AG04450 (cell line): ENCODE data around the gene PIP5K1C. TPM values are rescaled to one million over a fixed set of nuclear protein-coding genes. Genes with fewer than 3 reads are reported as not detected.

Experiments
- CTCF ChIA-PET: fragments of 300-600, 350-600 bp; formaldehyde crosslinking; extraction: SDS; loops from one replicate; lab custom pipeline; 2022; ENCODE audit warnings: antibody characterized with exemption, inconsistent platforms; lab: Charles Lee
- POLR2A ChIA-PET: fragments of 350-600 bp; formaldehyde crosslinking; extraction: SDS; loops from one replicate; lab custom pipeline; 2021; ENCODE audit warnings: antibody characterized with exemption, inconsistent platforms; lab: Yijun Ruan, JAX
- DNase-seq: peaks from one replicate; pipeline ENCODE4 v3.0.0-alpha.2; 2011; ENCODE audit warnings: low read depth, low spot score
- H3K27ac ChIP-seq: one replicate; pipeline ENCODE4 v1.5.1; 2012; ENCODE audit warnings: low read depth, low read length, control low read depth
- H3K27me3 ChIP-seq: one replicate; pipeline ENCODE4 v1.6.0; 2012; ENCODE audit warnings: low read length; ENCODE audit not compliant: control insufficient read depth, insufficient read depth
- H3K4me3 ChIP-seq: 2 replicates; pipeline ENCODE4 v1.5.1; 2011; ENCODE audit warnings: mild to moderate bottlenecking, low read depth, low read length, control low read depth
- H3K9me3 ChIP-seq: 2 replicates; pipeline ENCODE4 v1.5.1; 2012; ENCODE audit warnings: low read length; ENCODE audit not compliant: control insufficient read depth, insufficient read depth
- polyA plus RNA-seq: library from polyadenylated mRNA; depleted of rRNA; stranded (reverse); fragments of >200 nt; gene quantifications from 2 replicates; pipeline ENCODE4 v1.2.3, GENCODE V29; 2011
- TF ChIP-seq, protein P1 (sequence below): IDR thresholded peaks from 2 replicates; pipeline ENCODE4 v1.5.1; 2011; ENCODE audit warnings: low read depth, low read length, control low read depth, inconsistent platforms

The PIP5K1C gene
- polyA plus RNA-seq, 1 experiment = 10.3 TPM

DNA sequence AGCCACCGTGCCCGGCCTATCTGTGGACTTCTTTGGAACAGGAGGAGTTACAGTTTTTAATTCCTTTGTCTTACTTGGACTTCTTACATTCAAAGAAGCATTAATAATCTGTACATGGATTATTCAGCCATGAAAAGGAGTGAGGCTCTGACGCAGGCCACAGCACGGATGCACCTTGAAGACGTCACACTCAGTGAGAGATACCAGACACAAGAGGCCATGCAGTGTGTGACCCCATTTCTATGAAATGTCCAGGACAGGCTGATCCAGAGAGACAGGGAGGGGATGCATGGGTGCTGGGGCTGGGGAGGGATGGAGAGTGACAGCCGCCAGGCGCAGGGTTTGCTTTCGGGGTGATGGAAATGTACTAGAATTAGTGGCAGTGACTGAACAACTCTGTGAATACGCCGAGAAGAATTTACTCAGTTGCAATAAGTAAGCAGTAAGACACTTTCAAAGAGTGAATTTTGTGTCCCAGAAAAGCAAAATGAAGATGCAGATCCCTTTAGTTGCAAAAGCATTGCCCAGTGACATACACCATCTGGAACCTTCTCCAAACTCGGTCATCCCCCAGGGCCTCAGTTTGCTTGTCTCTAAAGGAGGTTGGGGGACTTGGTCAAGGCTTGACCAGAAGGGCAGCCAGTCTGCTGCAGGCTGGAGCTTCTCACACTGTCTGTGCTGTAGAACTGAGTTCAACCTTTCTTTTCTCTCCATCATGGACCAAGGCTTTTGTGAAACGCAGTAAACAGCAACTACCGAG is 25.3 kb downstream of the PIP5K1C start:
- ChIA-PET CTCF (no interaction called here), POLR2A (no interaction called here)
- DNase-seq = no peak
- no peak overlapping the region for H3K4me3 ChIP-seq
- no peaks in the 10 kb centered on the region for H3K27me3 ChIP-seq
- H3K9me3 ChIP-seq = peaks cover 13% of the 10 kb centered on the region; the same call in 1 of the 2 replicates
- H3K27ac ChIP-seq = no peak overlapping the region
- TF ChIP-seq, protein P1, sequence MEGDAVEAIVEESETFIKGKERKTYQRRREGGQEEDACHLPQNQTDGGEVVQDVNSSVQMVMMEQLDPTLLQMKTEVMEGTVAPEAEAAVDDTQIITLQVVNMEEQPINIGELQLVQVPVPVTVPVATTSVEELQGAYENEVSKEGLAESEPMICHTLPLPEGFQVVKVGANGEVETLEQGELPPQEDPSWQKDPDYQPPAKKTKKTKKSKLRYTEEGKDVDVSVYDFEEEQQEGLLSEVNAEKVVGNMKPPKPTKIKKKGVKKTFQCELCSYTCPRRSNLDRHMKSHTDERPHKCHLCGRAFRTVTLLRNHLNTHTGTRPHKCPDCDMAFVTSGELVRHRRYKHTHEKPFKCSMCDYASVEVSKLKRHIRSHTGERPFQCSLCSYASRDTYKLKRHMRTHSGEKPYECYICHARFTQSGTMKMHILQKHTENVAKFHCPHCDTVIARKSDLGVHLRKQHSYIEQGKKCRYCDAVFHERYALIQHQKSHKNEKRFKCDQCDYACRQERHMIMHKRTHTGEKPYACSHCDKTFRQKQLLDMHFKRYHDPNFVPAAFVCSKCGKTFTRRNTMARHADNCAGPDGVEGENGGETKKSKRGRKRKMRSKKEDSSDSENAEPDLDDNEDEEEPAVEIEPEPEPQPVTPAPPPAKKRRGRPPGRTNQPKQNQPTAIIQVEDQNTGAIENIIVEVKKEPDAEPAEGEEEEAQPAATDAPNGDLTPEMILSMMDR = no peak

DNA sequence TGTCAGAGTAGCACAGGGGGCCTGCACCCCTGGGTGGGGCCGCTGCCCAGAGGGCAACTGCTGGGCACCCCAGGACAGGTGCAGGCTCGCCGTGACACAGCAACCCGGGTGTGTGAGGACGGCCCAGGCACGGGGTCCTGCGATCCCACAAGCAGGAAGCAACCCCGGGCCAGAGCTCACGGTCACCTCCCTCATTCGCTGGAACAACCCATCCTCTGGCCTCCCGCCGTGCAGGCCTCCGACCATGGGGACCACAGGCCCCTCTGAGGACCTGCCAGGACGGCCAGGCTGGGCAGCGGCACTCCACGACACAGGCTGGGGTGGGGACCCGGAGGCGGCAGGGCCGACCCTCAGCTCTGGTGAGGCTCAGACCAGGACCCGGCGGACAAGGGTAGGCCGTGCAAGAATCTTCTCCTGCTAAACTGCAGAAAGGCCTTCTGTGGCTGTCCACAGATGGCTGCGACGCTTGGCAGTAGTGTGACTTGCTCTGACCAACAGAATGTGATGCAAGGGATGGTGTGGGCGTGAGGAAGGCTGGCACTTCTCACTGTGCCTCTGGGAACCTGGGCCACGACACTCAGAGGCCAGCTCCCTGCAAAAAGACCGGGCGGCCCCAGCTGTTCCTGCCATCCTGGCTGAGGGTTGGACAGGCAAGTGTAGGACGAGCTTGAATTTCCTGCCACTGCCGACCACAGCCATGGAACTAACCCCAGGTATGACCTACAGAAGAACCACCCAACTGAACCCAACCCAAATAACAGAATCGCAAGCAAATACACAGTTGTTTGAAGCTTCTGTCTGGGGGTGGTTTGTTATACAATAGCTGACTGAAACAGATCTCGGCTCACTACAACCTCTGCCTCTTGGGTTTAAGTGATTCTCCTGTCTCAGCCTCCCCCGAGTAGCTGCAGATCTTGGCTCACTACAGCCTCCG is 26.5 kb downstream of the PIP5K1C start:
- H3K9me3 ChIP-seq = peaks cover 13% of the 10 kb centered on the region; the same call in 1 of the 2 replicates
- TF ChIP-seq, protein P1 = no peak
- POLR2A ChIA-PET = no interaction called here
- CTCF ChIA-PET = no interaction called here
- DNase-seq = no peak
- H3K27ac ChIP-seq = no peak overlapping the region
- no peaks in the 10 kb centered on the region for H3K27me3 ChIP-seq
- H3K4me3 ChIP-seq = no peak overlapping the region

DNA sequence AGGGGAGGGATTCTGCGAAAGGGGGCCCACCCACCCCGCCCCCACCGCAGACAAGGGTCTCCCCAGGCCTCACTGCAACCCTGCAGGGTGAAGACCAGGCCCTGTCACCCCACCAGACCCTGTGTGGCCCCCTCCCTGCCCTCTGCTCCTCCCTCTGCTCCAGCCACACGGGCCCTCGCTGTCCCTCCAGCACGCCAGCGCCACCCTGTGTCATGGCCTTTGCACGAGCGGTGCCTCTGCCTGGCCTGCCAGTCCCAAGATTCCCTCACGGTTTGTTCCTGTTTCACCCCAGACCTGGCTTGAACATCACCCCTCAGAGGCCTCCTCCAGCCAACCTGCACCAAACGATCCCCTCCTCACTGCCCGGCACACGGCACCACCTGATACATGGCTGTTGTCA is 27.3 kb downstream of the PIP5K1C start:
- H3K9me3 ChIP-seq = peaks cover 13% of the 10 kb centered on the region; the same call in 1 of the 2 replicates
- DNase-seq = no peak
- ChIA-PET POLR2A (no interaction called here), CTCF (no interaction called here)
- no peak overlapping the region for H3K4me3 ChIP-seq
- TF ChIP-seq, protein P1 = no peak
- no peaks in the 10 kb centered on the region for H3K27me3 ChIP-seq
- no peak overlapping the region for H3K27ac ChIP-seq

DNA sequence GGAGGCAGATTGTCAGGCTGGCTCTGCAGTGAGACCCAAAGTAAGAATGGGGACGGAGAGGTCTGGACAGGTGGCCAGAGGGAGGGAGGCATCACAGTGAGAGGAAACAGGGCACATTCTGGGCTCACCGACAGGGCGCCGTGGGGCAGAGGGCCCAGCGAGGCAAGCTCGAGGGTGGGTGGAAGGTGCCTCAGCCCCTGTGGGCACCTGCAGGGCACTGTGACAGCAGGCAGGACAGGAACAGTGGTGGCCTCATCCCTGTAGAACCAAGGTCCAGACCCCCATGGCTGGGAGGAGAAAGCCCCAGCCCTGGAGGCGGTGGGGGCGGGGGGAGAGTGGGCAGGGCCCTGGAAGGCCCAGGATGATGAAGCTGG is 27.7 kb downstream of the PIP5K1C start:
- Histone ChIP-seq H3K4me3 (no peak overlapping the region), H3K27ac (no peak overlapping the region), H3K27me3 (no peaks in the 10 kb centered on the region), H3K9me3 (peaks cover 13% of the 10 kb centered on the region; the same call in 1 of the 2 replicates)
- POLR2A ChIA-PET = no interaction called here
- TF ChIP-seq, protein P1 = no peak
- CTCF ChIA-PET = interaction anchor here (1.5 kb wide), 1 partner anchor 28 kb away, joined by 4 read pairs; no protein-coding TSS in a partner anchor
- no peak for DNase-seq
